NB4 (cell line): ENCODE data around the gene LMO2.
"Not testable (repeated sequence)": the region's sequence is repeated elsewhere in the genome, so short reads cannot be mapped to it uniquely, and the experiment has no call there.

Experiments used
- DNase-seq: peaks from one replicate; pipeline ENCODE4 v3.0.0; 2010; ENCODE audit warnings: low read depth
- H3K4me3 ChIP-seq: one replicate; pipeline ENCODE4 v1.5.1; 2011; ENCODE audit warnings: mild to moderate bottlenecking, low read depth, low read length, moderate library complexity
- CTCF ChIP-seq: IDR thresholded peaks from one replicate; pipeline ENCODE4 v1.5.1; 2012; ENCODE audit warnings: low read depth, low read length
- MAX ChIP-seq: IDR thresholded peaks from 2 replicates; pipeline ENCODE4 v1.6.1; 2011; ENCODE audit warnings: low read depth, low read length
- MYC ChIP-seq: IDR thresholded peaks from 2 replicates; pipeline ENCODE4 v1.6.1; 2011; ENCODE audit warnings: low read depth, low read length
- POLR2A ChIP-seq: IDR thresholded peaks from 2 replicates; pipeline ENCODE4 v1.6.1; 2011; ENCODE audit warnings: mild to moderate bottlenecking; ENCODE audit not compliant: insufficient read length; ENCODE audit errors: extremely low read depth

The LMO2 gene

GRCh38 chr11:33919645-33920044, 27.8 kb upstream of the LMO2 start:
- TF ChIP-seq POLR2A (no peak), MAX (no peak), MYC (no peak), CTCF (no peak)
- DNase-seq = peak; percentile 77
- no peak overlapping the region for H3K4me3 ChIP-seq

- H3K4me3 ChIP-seq, DNase-seq: not testable (repeated sequence)
Measured at GRCh38 chr11:33917402-33917801, 25.5 kb upstream of the LMO2 start.

GRCh38 chr11:33916736-33917135, 24.9 kb upstream of the LMO2 start:
- TF ChIP-seq POLR2A = no peak
- H3K4me3 ChIP-seq = no peak overlapping the region
- no peak for DNase-seq

DNA sequence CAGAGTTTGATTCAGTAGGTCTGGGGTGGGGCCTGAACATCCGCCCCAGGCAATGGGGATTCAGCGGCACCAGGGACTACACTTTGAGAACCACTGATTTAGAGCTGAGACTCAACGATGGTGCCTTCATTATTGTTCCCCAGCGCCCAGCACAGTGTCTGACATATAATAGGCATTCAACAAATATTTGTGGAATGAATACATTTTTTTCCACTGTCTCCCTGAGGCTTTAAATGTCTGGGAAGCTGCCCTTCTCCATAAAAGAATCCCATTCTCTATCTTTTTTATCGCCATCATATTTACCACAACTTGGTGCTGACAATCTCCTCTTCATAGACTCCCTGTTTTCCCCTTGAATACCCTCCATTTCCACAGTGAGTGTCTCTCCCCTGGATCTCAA, 23.6 kb upstream of the LMO2 start:
- H3K4me3 ChIP-seq = no peak overlapping the region
- no peak for TF ChIP-seq CTCF
- TF ChIP-seq POLR2A = no peak
- TF ChIP-seq MYC = no peak
- TF ChIP-seq MAX = no peak
- DNase-seq = no peak

DNA sequence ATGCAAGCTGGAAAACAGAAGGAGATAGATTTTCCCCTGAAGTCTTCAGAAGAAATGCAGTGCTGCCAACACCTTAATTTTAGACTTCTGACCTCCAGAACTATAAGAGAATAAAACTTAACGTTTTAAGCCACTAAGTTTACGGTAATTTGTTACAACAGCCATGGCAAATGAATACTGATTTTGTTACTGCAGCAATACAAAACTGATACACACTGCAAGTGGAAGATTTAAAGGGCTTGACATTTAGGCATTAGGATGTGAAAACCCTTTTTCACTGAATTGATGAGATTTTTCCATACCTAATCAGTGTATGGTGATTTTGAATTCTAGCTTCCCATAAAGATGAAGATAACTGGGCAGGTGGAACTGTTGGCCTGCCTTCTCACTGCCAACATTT, 22.1 kb upstream of the LMO2 start:
- TF ChIP-seq MYC (no peak), CTCF (no peak), MAX (no peak)
- no peak overlapping the region for H3K4me3 ChIP-seq
- DNase-seq = no peak

GRCh38 chr11:33912405-33913361, 20.8 kb upstream of the LMO2 start:
- peak overlapping the region; percentile 17 for H3K4me3 ChIP-seq
- TF ChIP-seq POLR2A (peak; percentile 52), MAX (peak; percentile 72), CTCF (no peak), MYC (peak; percentile 50)
- DNase-seq = peak; percentile 96

DNA sequence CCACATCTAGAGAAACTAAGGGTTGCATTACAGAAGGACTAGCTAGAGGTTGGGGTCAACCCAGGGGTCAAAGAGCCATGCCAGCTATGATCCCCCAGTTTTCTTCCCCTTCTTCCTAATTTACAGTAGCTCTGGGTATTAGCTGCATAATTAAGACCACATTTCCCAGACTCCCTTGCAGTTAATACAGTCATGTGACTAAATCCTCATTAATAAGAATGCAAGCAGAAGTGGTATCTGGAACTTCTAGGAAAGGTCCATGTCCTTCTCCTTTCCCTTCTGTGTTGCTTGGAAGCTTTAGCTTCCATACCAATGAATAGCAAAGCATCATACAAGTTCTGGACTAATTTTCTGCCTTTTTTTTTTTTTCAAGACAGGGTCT, 19.1 kb upstream of the LMO2 start:
- TF ChIP-seq MAX = no peak
- TF ChIP-seq CTCF = no peak
- TF ChIP-seq POLR2A = no peak
- TF ChIP-seq MYC = no peak
- H3K4me3 ChIP-seq = no peak overlapping the region
- DNase-seq = no peak
